Bronchial epithelial cell (primary cell): Measurements from ENCODE around the gene CFAP97. TPM values are rescaled to one million over a fixed set of nuclear protein-coding genes. Genes with fewer than 3 reads are reported as not detected.

Experiments used
- DNase-seq: peaks from one replicate; pipeline ENCODE4 v3.0.0-alpha.2; 2010; ENCODE audit warnings: low read depth
- FAIRE-seq: peaks from 2 replicates; lab custom pipeline; 2011; peaks lifted over from hg19 to GRCh38; lab: Jason Lieb, UNC
- H3K27me3 ChIP-seq: 2 replicates; pipeline ENCODE4 v1.5.1; 2011; ENCODE audit warnings: low read length; ENCODE audit not compliant: control insufficient read depth, insufficient read depth
- H3K36me3 ChIP-seq: 2 replicates; pipeline ENCODE4 v1.5.1; 2011; ENCODE audit warnings: low read length; ENCODE audit not compliant: control insufficient read depth, insufficient read depth
- H3K4me3 ChIP-seq: 2 replicates; pipeline ENCODE4 v1.5.1; 2011; ENCODE audit warnings: mild to moderate bottlenecking, low read depth, low read length, control low read depth
- total RNA-seq: library from RNA; depleted of rRNA; stranded (reverse); fragments of >200 nt; gene quantifications from 2 replicates; pipeline ENCODE4 v1.2.1, GENCODE V29; 2014
- TF ChIP-seq, protein P1 (sequence below): IDR thresholded peaks from 2 replicates; pipeline ENCODE4 v1.5.1; 2011; ENCODE audit warnings: mild to moderate bottlenecking, moderate library complexity, low read length, control low read depth, inconsistent platforms; ENCODE audit not compliant: insufficient read depth, severe bottlenecking

CFAP97 gene
- total RNA-seq, 1 donor from 2014 or later = 32.9 TPM

DNA sequence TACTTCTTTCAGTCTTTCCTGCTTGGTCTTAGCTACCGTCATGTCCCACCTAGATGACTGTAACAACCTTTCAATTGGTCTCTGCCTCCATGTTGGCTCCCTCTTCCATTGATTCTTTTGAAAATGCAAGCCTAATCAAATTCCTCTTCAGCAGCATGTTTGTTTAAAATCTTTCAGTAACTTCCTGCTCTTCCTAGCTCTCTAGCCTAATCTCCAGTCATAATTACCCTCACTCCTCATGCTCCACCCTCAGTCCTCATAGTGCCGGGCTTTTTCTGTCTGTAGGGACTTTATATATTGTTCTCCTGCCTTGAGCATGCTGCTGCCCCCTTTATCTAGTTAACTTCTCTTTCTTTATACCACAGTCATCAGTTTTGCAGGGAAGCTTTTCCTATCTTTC, 17.7 kb upstream of the CFAP97 start:
- TF ChIP-seq, protein P1, sequence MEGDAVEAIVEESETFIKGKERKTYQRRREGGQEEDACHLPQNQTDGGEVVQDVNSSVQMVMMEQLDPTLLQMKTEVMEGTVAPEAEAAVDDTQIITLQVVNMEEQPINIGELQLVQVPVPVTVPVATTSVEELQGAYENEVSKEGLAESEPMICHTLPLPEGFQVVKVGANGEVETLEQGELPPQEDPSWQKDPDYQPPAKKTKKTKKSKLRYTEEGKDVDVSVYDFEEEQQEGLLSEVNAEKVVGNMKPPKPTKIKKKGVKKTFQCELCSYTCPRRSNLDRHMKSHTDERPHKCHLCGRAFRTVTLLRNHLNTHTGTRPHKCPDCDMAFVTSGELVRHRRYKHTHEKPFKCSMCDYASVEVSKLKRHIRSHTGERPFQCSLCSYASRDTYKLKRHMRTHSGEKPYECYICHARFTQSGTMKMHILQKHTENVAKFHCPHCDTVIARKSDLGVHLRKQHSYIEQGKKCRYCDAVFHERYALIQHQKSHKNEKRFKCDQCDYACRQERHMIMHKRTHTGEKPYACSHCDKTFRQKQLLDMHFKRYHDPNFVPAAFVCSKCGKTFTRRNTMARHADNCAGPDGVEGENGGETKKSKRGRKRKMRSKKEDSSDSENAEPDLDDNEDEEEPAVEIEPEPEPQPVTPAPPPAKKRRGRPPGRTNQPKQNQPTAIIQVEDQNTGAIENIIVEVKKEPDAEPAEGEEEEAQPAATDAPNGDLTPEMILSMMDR = no peak
- FAIRE-seq (no peak), DNase-seq (no peak)
- no peaks in the 10 kb centered on the region for H3K27me3 ChIP-seq
- no peaks in the 10 kb centered on the region for H3K36me3 ChIP-seq
- no peak overlapping the region for H3K4me3 ChIP-seq

DNA sequence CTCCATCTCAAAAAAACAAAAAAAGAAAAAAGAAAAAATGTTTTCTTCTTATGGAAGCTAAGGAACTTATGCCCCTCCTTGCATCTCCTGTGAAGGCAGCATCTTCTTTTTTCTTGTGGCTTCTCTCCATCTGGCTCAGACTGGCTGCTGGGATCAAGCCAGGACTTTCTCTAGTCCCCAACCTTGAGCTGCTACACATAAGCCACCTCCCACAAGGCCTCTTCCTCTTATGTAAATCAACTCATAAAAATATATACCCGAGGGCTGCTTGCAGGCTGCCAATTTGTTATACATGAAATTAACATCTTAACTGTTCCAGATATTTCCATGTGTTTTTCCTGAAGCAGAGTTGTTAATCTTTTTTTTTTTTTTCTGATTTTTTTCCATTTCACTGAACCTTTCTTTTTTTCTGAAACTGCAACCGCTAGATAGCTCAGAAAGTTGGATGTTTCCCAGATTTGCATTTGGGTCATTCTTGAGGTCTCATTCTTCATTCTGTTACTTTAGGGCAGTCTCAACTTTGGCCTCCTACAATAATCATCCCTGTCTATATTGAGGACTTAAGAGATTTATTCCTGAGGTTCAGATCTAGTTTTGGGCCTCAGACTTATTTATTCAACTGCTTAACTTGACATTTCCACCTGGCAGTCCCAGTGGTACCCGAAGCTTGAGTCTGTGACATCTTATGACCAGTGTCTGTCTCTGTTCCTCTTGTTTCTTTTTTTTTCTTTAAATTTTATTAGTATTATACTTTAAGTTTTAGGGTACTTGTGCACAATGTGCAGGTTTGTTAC, 15.9 kb upstream of the CFAP97 start:
- no peak overlapping the region for H3K4me3 ChIP-seq
- TF ChIP-seq, protein P1 = no peak
- no peaks in the 10 kb centered on the region for H3K27me3 ChIP-seq
- FAIRE-seq (no peak), DNase-seq (no peak)
- H3K36me3 ChIP-seq = no peaks in the 10 kb centered on the region

DNA sequence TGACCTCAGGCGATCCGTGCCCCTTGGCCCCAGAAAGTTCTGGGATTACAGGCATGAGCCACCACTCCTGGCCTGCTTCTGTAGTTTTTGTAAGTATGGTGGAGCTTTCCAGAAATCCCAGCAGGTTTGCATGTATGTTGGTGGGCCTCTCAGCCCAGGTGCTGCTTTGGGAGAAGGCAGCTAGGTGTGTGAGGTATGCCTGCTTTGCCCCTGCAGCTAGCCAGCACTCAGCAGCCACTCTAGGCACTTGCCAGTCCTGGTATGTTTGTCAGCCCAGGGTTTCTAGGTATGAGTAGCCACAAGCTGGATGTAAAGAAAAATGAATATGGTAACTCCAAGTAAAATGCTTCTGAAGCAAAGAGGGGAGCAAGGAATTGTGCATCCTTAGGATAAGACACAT, 14.5 kb upstream of the CFAP97 start:
- DNase-seq = no peak
- H3K36me3 ChIP-seq = no peaks in the 10 kb centered on the region
- no peaks in the 10 kb centered on the region for H3K27me3 ChIP-seq
- FAIRE-seq = no peak
- no peak overlapping the region for H3K4me3 ChIP-seq
- TF ChIP-seq, protein P1 = no peak

DNA sequence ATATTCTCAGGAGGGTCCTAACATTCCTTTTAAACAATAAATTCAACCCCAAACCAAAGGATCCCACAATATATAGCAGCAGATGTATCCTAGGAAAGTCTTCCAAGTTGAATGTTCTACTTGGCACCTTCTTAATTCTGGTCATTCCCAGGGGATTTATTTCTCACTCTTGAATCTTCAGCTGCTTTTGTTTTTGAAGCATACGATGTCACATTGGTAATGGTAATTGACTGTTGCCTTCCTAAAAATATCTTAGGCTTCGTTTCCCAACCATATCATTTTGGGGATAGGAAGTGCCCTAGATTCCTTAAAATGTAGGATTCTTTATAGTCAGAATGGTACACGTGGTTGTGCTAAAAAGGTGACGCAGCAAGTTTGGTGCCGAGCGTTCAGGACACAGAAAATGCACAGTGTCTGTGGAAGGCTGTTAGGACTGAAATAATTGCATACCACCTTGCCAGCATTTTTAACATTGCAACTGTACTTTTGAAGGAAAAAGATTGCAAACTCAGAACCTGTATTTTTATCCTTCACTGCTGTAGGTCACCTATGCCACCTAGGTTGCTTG, 13.7 kb upstream of the CFAP97 start:
- no peak for FAIRE-seq
- Histone ChIP-seq H3K36me3 (no peaks in the 10 kb centered on the region), H3K4me3 (no peak overlapping the region), H3K27me3 (no peaks in the 10 kb centered on the region)
- no peak for DNase-seq
- TF ChIP-seq, protein P1 = no peak

DNA sequence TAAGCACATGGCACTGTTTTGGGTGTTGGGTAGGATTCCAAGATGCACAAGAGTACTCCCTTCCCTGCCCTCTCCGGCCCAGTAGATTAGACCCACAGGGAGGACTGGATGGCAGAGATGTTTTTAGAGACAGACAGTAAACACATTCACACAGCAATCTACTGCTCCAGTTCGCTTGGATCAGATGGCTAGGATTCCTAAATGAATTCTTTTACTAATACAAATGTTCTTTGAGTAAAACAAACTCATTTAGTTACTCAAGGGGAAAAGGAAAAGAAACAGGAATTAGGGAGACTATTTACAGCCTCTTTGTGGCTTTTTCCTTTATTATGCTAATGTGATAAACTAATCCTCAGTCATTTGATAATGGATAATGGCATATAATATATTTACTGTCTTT, 11.5 kb upstream of the CFAP97 start:
- FAIRE-seq = no peak
- Histone ChIP-seq H3K36me3 (no peaks in the 10 kb centered on the region), H3K27me3 (no peaks in the 10 kb centered on the region), H3K4me3 (no peak overlapping the region)
- DNase-seq = no peak
- TF ChIP-seq, protein P1 = no peak

DNA sequence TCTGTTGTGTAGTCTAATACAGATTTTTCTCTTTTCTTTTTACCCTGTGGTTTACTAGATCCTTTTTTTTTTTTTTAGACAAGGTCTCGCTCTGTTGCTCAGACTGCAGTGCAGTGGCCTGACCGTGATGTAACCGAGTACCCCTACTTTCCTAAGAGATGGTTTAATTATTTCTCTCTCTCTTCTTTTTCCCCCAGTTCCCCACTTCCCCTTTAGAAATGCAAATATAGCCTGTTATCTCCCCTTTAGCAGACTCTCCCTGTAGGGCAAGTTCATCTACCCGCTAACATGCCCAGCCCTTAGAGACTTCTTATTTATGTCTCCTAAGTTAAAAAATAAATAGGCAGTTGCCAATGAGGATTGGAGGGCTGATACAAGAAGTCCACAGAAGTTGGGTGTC, 10.1 kb upstream of the CFAP97 start:
- TF ChIP-seq, protein P1 = no peak
- DNase-seq (no peak), FAIRE-seq (no peak)
- no peaks in the 10 kb centered on the region for H3K36me3 ChIP-seq
- no peaks in the 10 kb centered on the region for H3K27me3 ChIP-seq
- no peak overlapping the region for H3K4me3 ChIP-seq
